SK-N-SH (cell line): ENCODE results near the gene MSANTD3. TPM values are rescaled to one million over a fixed set of nuclear protein-coding genes. Genes with fewer than 3 reads are reported as not detected.
A peak's percentile ranks its signal among the peaks of the same experiment; 100 is the strongest.

Source experiments
- CTCF ChIA-PET: fragments of 300-600, 350-600 bp; formaldehyde crosslinking; extraction: SDS; loops from one replicate; lab custom pipeline; 2021; lab: Yijun Ruan, JAX
- POLR2A ChIA-PET: fragments of 350-600 bp; sonication (Branson Sonifier 250); formaldehyde crosslinking; extraction: SDS; loops from one replicate; lab custom pipeline; 2020; ENCODE audit warnings: antibody characterized with exemption, inconsistent platforms; lab: Yijun Ruan, JAX
- DNase-seq: peaks from one replicate; pipeline ENCODE4 v3.0.0; 2012
- H2AFZ ChIP-seq: fragments of 200-600 bp; sonication (generic); 2 replicates; pipeline ENCODE4 v1.8.1; 2016; ENCODE audit warnings: antibody characterized with exemption, mild to moderate bottlenecking, low read depth
- H3F3A ChIP-seq: fragments of 200-600 bp; sonication (generic); replicated peaks from 2 replicates; pipeline ENCODE3; 2016; ENCODE audit warnings: antibody characterized with exemption, mild to moderate bottlenecking; ENCODE audit not compliant: insufficient read depth
- H3K27ac ChIP-seq, 2 experiments: fragments of 200-500 bp in 1 of 2; fragments of 200-600 bp in 1 of 2; sonication (Bioruptor generic) in 1 of 2; sonication (generic), shearing (Covaris generic) in 1 of 2; 2 replicates each; pipeline versions ENCODE4 v1.5.1 to v1.6.1; 2014 to 2016; ENCODE audit warnings: low read depth in 2 of 2, inconsistent platforms in 1 of 2, low read length in 1 of 2, mild to moderate bottlenecking in 1 of 2, mixed read lengths in 1 of 2
- H3K27me3 ChIP-seq: fragments of 200-600 bp; sonication (generic), shearing (Covaris generic); 2 replicates; pipeline ENCODE4 v1.6.1; 2016; ENCODE audit warnings: mixed run types; ENCODE audit not compliant: insufficient read depth
- H3K36me3 ChIP-seq, 2 experiments: fragments of 200-500 bp in 1 of 2; fragments of 200-600 bp in 1 of 2; sonication (Bioruptor generic) in 1 of 2; sonication (generic) in 1 of 2; replicated peaks in 1 of 2; 2 replicates each; pipeline versions ENCODE3 to v1.5.1; 2014 to 2016; ENCODE audit warnings: low read length in 1 of 2, mild to moderate bottlenecking in 1 of 2; ENCODE audit not compliant: insufficient read depth in 2 of 2, control insufficient read depth in 1 of 2
- H3K4me1 ChIP-seq, 2 experiments: fragments of 200-500 bp in 1 of 2; fragments of 200-600 bp in 1 of 2; sonication (Bioruptor generic) in 1 of 2; sonication (generic), shearing (Covaris generic) in 1 of 2; 2 replicates each; pipeline versions ENCODE4 v1.5.1 to v1.6.1; 2014 to 2016; ENCODE audit warnings: low read depth in 1 of 2, low read length in 1 of 2, mixed run types in 1 of 2; ENCODE audit not compliant: insufficient read depth in 2 of 2, control insufficient read depth in 1 of 2
- H3K4me2 ChIP-seq: fragments of 200-600 bp; sonication (generic), shearing (Covaris generic); 2 replicates; pipeline ENCODE4 v1.6.1; 2017; ENCODE audit warnings: mixed run types
- H3K4me3 ChIP-seq, 2 experiments: fragments of 200-500 bp in 1 of 2; fragments of 200-600 bp in 1 of 2; sonication (Bioruptor generic) in 1 of 2; sonication (generic), shearing (Covaris generic) in 1 of 2; 2 replicates each; pipeline versions ENCODE4 v1.5.1 to v1.8.1; 2014 to 2016; ENCODE audit warnings: low read depth in 2 of 2, inconsistent platforms in 1 of 2, low read length in 1 of 2, mild to moderate bottlenecking in 1 of 2, mixed read lengths in 1 of 2, moderate library complexity in 1 of 2
- H3K79me2 ChIP-seq: fragments of 200-600 bp; sonication (generic); 2 replicates; pipeline ENCODE4 v1.8.1; 2017; ENCODE audit warnings: mild to moderate bottlenecking; ENCODE audit not compliant: insufficient read depth
- H3K9ac ChIP-seq: fragments of 200-600 bp; sonication (generic); 2 replicates; pipeline ENCODE4 v1.6.1; 2017; ENCODE audit warnings: mixed run types
- H3K9me2 ChIP-seq: fragments of 200-600 bp; sonication (generic); 2 replicates; pipeline ENCODE4 v1.6.1; 2017; ENCODE audit warnings: mixed run types
- H3K9me3 ChIP-seq: fragments of 200-600 bp; sonication (generic); 2 replicates; pipeline ENCODE4 v1.6.1; 2017; ENCODE audit warnings: mixed run types, mild to moderate bottlenecking, moderate library complexity
- H4K20me1 ChIP-seq: fragments of 200-600 bp; sonication (generic); 2 replicates; pipeline ENCODE4 v1.6.1; 2017; ENCODE audit warnings: mild to moderate bottlenecking, mixed run types; ENCODE audit not compliant: insufficient read depth
- CTCF ChIP-seq: fragments of 200-600 bp; sonication (generic); IDR thresholded peaks from 2 replicates; pipeline ENCODE4 v1.6.1; 2017; ENCODE audit warnings: antibody characterized with exemption, mild to moderate bottlenecking, moderate library complexity
- EZH2phosphoT487 ChIP-seq: fragments of 200-600 bp; sonication (generic); IDR thresholded peaks from 2 replicates; pipeline ENCODE4 v1.6.1; 2017; ENCODE audit warnings: low read depth, mixed run types, mild to moderate bottlenecking, antibody characterized with exemption, moderate library complexity, borderline replicate concordance
- FOSL2 ChIP-seq: IDR thresholded peaks from 2 replicates; pipeline ENCODE4 v1.4.0; 2012; ENCODE audit warnings: low read depth, mild to moderate bottlenecking, moderate library complexity, borderline replicate concordance
- FOXJ3 ChIP-seq: sonication (generic); formaldehyde crosslinking; IDR thresholded peaks from 2 replicates; pipeline ENCODE4 v1.5.1; 2020; ENCODE audit warnings: mild to moderate bottlenecking, missing genetic modification reagents
- GABPA ChIP-seq: IDR thresholded peaks from 2 replicates; pipeline ENCODE4 v1.4.0; 2012; ENCODE audit warnings: low read depth, mild to moderate bottlenecking
- GATA2 ChIP-seq: sonication (generic); formaldehyde crosslinking; IDR thresholded peaks from 2 replicates; pipeline ENCODE4 v1.5.0; 2020; ENCODE audit warnings: mild to moderate bottlenecking, missing genetic modification reagents
- JUND ChIP-seq: IDR thresholded peaks from 2 replicates; pipeline ENCODE4 v1.4.0; 2012
- MEF2A ChIP-seq: IDR thresholded peaks from 2 replicates; pipeline ENCODE4 v1.4.0; 2012; ENCODE audit warnings: low read depth, borderline replicate concordance
- POLR2AphosphoS5 ChIP-seq: IDR thresholded peaks from 2 replicates; pipeline ENCODE4 v1.6.1; 2012; ENCODE audit warnings: low read depth, low read length
- RAD21 ChIP-seq: IDR thresholded peaks from 2 replicates; pipeline ENCODE4 v1.6.1; 2012; ENCODE audit warnings: mild to moderate bottlenecking, low read length
- SIN3A ChIP-seq: IDR thresholded peaks from 2 replicates; pipeline ENCODE4 v1.6.1; 2012; ENCODE audit warnings: low read depth, mild to moderate bottlenecking, low read length, moderate library complexity, borderline replicate concordance
- SMC3 ChIP-seq: IDR thresholded peaks from 2 replicates; pipeline ENCODE4 v1.6.1; 2012; ENCODE audit warnings: low read depth, low read length, improper control_type of control experiment
- TAF1 ChIP-seq: IDR thresholded peaks from 2 replicates; pipeline ENCODE4 v1.6.1; 2012; ENCODE audit warnings: low read depth, mild to moderate bottlenecking, low read length, moderate library complexity, borderline replicate concordance
- TCF12 ChIP-seq: IDR thresholded peaks from 2 replicates; pipeline ENCODE4 v1.4.0; 2012
- TEAD4 ChIP-seq: IDR thresholded peaks from 2 replicates; pipeline ENCODE4 v1.4.0; 2012; ENCODE audit warnings: mild to moderate bottlenecking, borderline replicate concordance; ENCODE audit not compliant: insufficient read depth
- USF2 ChIP-seq: fragments of 150-350 bp; IDR thresholded peaks from 2 replicates; pipeline ENCODE4 v1.6.1; 2017; ENCODE audit warnings: antibody characterized with exemption, low read length, low read depth, borderline replicate concordance
- YY1 ChIP-seq: IDR thresholded peaks from 2 replicates; pipeline ENCODE4 v1.4.0; 2012; ENCODE audit warnings: low read depth, mild to moderate bottlenecking
- WGBS: methylation state at CpG from one replicate; pipeline ENCODE4 v1.1.6; 2017; ENCODE audit warnings: low lambda C conversion rate; 5-methylcytosine and 5-hydroxymethylcytosine counted together
- polyA plus RNA-seq, 3 experiments: library from polyadenylated mRNA; depleted of rRNA; stranded (reverse); fragments of >200 nt; gene quantifications; 2 replicates each; pipeline ENCODE4 v1.2.3, GENCODE V29; 2012

The MSANTD3 gene
- polyA plus RNA-seq, 1 of the 3 experiments (the other 2 are of a cell fraction) = 48.3 TPM

- no peaks in the 10 kb centered on the region for H3K36me3 ChIP-seq
- peaks cover 18% of the 10 kb centered on the region for H3K79me2 ChIP-seq
- H3K9me2 ChIP-seq = no peaks in the 10 kb centered on the region
- H3F3A ChIP-seq = no peaks in the 10 kb centered on the region
- TF ChIP-seq TEAD4 = no peak
- TF ChIP-seq POLR2AphosphoS5 = no peak
- TF ChIP-seq CTCF = peak; percentile 39
- TF ChIP-seq EZH2phosphoT487 = no peak
- no peak for TF ChIP-seq GATA2 (CRISPR knock-in tag)
- no peak for TF ChIP-seq TCF12
- TF ChIP-seq SMC3 = no peak
- no peaks in the 10 kb centered on the region for H4K20me1 ChIP-seq
- H3K27ac ChIP-seq = no peak overlapping the region
- WGBS = 84% methylated on average over 2 of the region's 2 CpGs
- POLR2A ChIA-PET = no interaction called here
- DNase-seq = no peak
- no peak overlapping the region for H3K4me2 ChIP-seq
- H3K4me1 ChIP-seq = peaks cover 2 to 8% of the 10 kb centered on the region in 2 experiments; a peak in 2 of 4 replicates
- CTCF ChIA-PET = interaction anchor here (0.6 to 1.4 kb wide), 4 partner anchors 55 to 168 kb away, joined by 3 read pairs; no protein-coding TSS in a partner anchor
- no peak overlapping the region for H3K4me3 ChIP-seq
- no peak overlapping the region for H2AFZ ChIP-seq
- H3K27me3 ChIP-seq = no peaks in the 10 kb centered on the region
- no peaks in the 10 kb centered on the region for H3K9me3 ChIP-seq
- H3K9ac ChIP-seq = no peak overlapping the region
These were observed 66.0 kb downstream of the MSANTD3 start for GRCh38 chr9:100492952-100493351.

- no peaks in the 10 kb centered on the region for H3F3A ChIP-seq
- H3K27ac ChIP-seq = no peak overlapping the region
- H3K9me3 ChIP-seq = no peaks in the 10 kb centered on the region
- TF ChIP-seq JUND (0 out of 2 replicates have a peak, but pooled peaks have one; percentile 34), FOXJ3 (CRISPR knock-in tag) (no peak)
- H2AFZ ChIP-seq = no peak overlapping the region
- H3K4me1 ChIP-seq = no peaks in the 10 kb centered on the region; a peak in 2 of 4 replicates
- no peak for DNase-seq
- H3K4me3 ChIP-seq = no peak overlapping the region
- H3K27me3 ChIP-seq = no peaks in the 10 kb centered on the region
- H3K36me3 ChIP-seq = peaks cover 0 to 3% of the 10 kb centered on the region in 2 experiments
- no peaks in the 10 kb centered on the region for H4K20me1 ChIP-seq
- H3K9ac ChIP-seq = no peak overlapping the region
- no peaks in the 10 kb centered on the region for H3K9me2 ChIP-seq
- CTCF ChIA-PET = no interaction called here
- WGBS = 72% methylated on average over 5 of the region's 5 CpGs
- POLR2A ChIA-PET = no interaction called here
- no peaks in the 10 kb centered on the region; the same call in 1 of the 2 replicates for H3K79me2 ChIP-seq
- no peak overlapping the region for H3K4me2 ChIP-seq
These were observed 71.6 kb downstream of the MSANTD3 start for GRCh38 chr9:100498592-100498991.

GRCh38 chr9:100499460-100499859 lies 72.5 kb downstream of the MSANTD3 start:
- Histone ChIP-seq H3K4me3 (no peak overlapping the region), H3K36me3 (peaks cover 0 to 3% of the 10 kb centered on the region in 2 experiments), H2AFZ (no peak overlapping the region), H3K9me2 (no peaks in the 10 kb centered on the region), H3F3A (no peaks in the 10 kb centered on the region), H3K4me2 (no peak overlapping the region), H3K27ac (no peak overlapping the region), H4K20me1 (no peaks in the 10 kb centered on the region), H3K27me3 (no peaks in the 10 kb centered on the region), H3K9me3 (no peaks in the 10 kb centered on the region), H3K4me1 (no peaks in the 10 kb centered on the region; a peak in 2 of 4 replicates), H3K79me2 (no peaks in the 10 kb centered on the region; the same call in 1 of the 2 replicates), H3K9ac (no peak overlapping the region)
- CTCF ChIA-PET = no interaction called here
- WGBS = 92% methylated on average over 4 of the region's 4 CpGs
- POLR2A ChIA-PET = no interaction called here
- DNase-seq = no peak
- TF ChIP-seq CTCF = no peak
- TF ChIP-seq MEF2A = no peak
- TF ChIP-seq SIN3A = no peak
- no peak for TF ChIP-seq TAF1
- no peak for TF ChIP-seq GABPA
- no peak for TF ChIP-seq FOXJ3 (CRISPR knock-in tag)
- no peak for TF ChIP-seq USF2
- no peak for TF ChIP-seq YY1
- no peak for TF ChIP-seq FOSL2
- TF ChIP-seq SMC3 = no peak
- TF ChIP-seq RAD21 = no peak
